HCT116 (cell line): Measurements from ENCODE around the gene FAM20C.

ENCODE experiments used
- ATF3 ChIP-seq: IDR thresholded peaks from 2 replicates; pipeline ENCODE4 v1.6.1; 2012
- CTCF ChIP-seq, 3 experiments: fragments of 200-600 bp in 1 of 3; sonication (generic) in 1 of 3; IDR thresholded peaks in 2 of 3; conservative IDR thresholded peaks in 1 of 3; 2 replicates each; pipeline ENCODE4 v1.5.1; 2012 to 2017; ENCODE audit warnings: low read depth in 2 of 3, low read length in 2 of 3, antibody characterized with exemption in 1 of 3, borderline replicate concordance in 1 of 3, control low read depth in 1 of 3, mild to moderate bottlenecking in 1 of 3, mixed read lengths in 1 of 3, mixed run types in 1 of 3, moderate library complexity in 1 of 3; ENCODE audit not compliant: insufficient read depth in 1 of 3
- EZH2 ChIP-seq: fragments of 200-600 bp; sonication (generic); IDR thresholded peaks from 2 replicates; pipeline ENCODE4 v1.6.1; 2017; ENCODE audit warnings: antibody characterized with exemption, mixed run types
- EZH2phosphoT487 ChIP-seq: fragments of 200-600 bp; IDR thresholded peaks from 2 replicates; pipeline ENCODE4 v1.6.1; 2018; ENCODE audit warnings: antibody characterized with exemption, borderline replicate concordance
- MAX ChIP-seq: IDR thresholded peaks from 2 replicates; pipeline ENCODE4 v1.6.1; 2012
- POLR2A ChIP-seq: IDR thresholded peaks from 2 replicates; pipeline ENCODE4 v1.7.0; 2011; ENCODE audit warnings: borderline replicate concordance; ENCODE audit not compliant: insufficient read depth, insufficient read length; ENCODE audit errors: extremely low read depth
- POLR2AphosphoS5 ChIP-seq: IDR thresholded peaks from 2 replicates; pipeline ENCODE4 v1.6.1; 2011; ENCODE audit warnings: mild to moderate bottlenecking, low read depth, low read length, moderate library complexity
- RAD21 ChIP-seq: IDR thresholded peaks from 2 replicates; pipeline ENCODE4 v1.6.1; 2012; ENCODE audit warnings: low read depth, mild to moderate bottlenecking
- SRF ChIP-seq: IDR thresholded peaks from 2 replicates; pipeline ENCODE4 v1.6.1; 2012; ENCODE audit warnings: low read depth
- TCF7L2 ChIP-seq: IDR thresholded peaks from 2 replicates; pipeline ENCODE4 v1.7.0; 2011; ENCODE audit warnings: borderline replicate concordance, inconsistent platforms; ENCODE audit not compliant: insufficient read depth, insufficient read length; ENCODE audit errors: extremely low read depth
- YY1 ChIP-seq: IDR thresholded peaks from 2 replicates; pipeline ENCODE4 v1.6.1; 2011; ENCODE audit warnings: low read length, low read depth, moderate library complexity, mild to moderate bottlenecking; ENCODE audit not compliant: insufficient replicate concordance; ENCODE audit errors: extremely low read depth
- ZFX ChIP-seq: fragments of 450-650 bp; IDR thresholded peaks from 2 replicates; pipeline ENCODE4 v1.6.1; 2017

- no peak for TF ChIP-seq CTCF (IDR thresholded peaks at IDR 0.05 in 2 of 3, conservative IDR thresholded peaks at IDR 0.05 in 1 of 3; ENCODE audit: borderline replicate concordance in 1 of 3, insufficient read depth in 1 of 3, low read depth in 2 of 3, low read length in 2 of 3)
- no peak for TF ChIP-seq MAX
- no peak for TF ChIP-seq POLR2A
- TF ChIP-seq RAD21: no peak
- TF ChIP-seq EZH2phosphoT487: no peak
- TF ChIP-seq POLR2AphosphoS5: no peak
- no peak for TF ChIP-seq ZFX
- TF ChIP-seq EZH2: no peak
- TF ChIP-seq YY1: no peak
- no peak for TF ChIP-seq ATF3
- TF ChIP-seq TCF7L2: no peak
- no peak for TF ChIP-seq SRF
Observed at GRCh38 chr7:191105-191980, 1.0 kb upstream of the FAM20C start.
